ENCODE data around the gene ATP2B2.

Gene ATP2B2

GRCh38 chr3:10447110-10447509 lies 58.3 kb downstream of the ATP2B2 start:
- no peak for DNase-seq

GRCh38 chr3:10445561-10446175 lies 59.7 kb downstream of the ATP2B2 start:
- no peak for DNase-seq

- no peak for DNase-seq
Measured at GRCh38 chr3:10444511-10444910, 60.9 kb downstream of the ATP2B2 start.

GRCh38 chr3:10444110-10444429 lies 61.3 kb downstream of the ATP2B2 start:
- DNase-seq, result no peak

- no peak for DNase-seq
Measured at GRCh38 chr3:10443272-10444109, 61.9 kb downstream of the ATP2B2 start.

GRCh38 chr3:10442151-10442795 lies 63.1 kb downstream of the ATP2B2 start:
- DNase-seq, result no peak

GRCh38 chr3:10440684-10441083 lies 64.7 kb downstream of the ATP2B2 start:
- no peak for DNase-seq

- no peak for DNase-seq
Measured at GRCh38 chr3:10438902-10439610, 66.3 kb downstream of the ATP2B2 start.

GRCh38 chr3:10437995-10438901 lies 67.1 kb downstream of the ATP2B2 start:
- no peak for DNase-seq

GRCh38 chr3:10437272-10437994 lies 68.0 kb downstream of the ATP2B2 start:
- no peak for DNase-seq

- DNase-seq, result no peak
Measured at GRCh38 chr3:10435850-10436249, 69.5 kb downstream of the ATP2B2 start.

- no peak for DNase-seq
Measured at GRCh38 chr3:10434938-10435336, 70.4 kb downstream of the ATP2B2 start.

- no peak for DNase-seq
Measured at GRCh38 chr3:10434144-10434937, 71.0 kb downstream of the ATP2B2 start.

GRCh38 chr3:10432931-10433330 lies 72.5 kb downstream of the ATP2B2 start:
- no peak for DNase-seq

- peak; percentile 13 for DNase-seq
Measured at GRCh38 chr3:10432156-10432845, 73.1 kb downstream of the ATP2B2 start.

GRCh38 chr3:10430805-10431204 lies 74.6 kb downstream of the ATP2B2 start:
- no peak for DNase-seq

GRCh38 chr3:10428406-10429091 lies 76.8 kb downstream of the ATP2B2 start:
- DNase-seq, result no peak

GRCh38 chr3:10426346-10427220 lies 78.8 kb downstream of the ATP2B2 start:
- DNase-seq, result no peak

Data from NCI-H82 (cell line).